Measurements from ENCODE around the gene GJB5.

DNA sequence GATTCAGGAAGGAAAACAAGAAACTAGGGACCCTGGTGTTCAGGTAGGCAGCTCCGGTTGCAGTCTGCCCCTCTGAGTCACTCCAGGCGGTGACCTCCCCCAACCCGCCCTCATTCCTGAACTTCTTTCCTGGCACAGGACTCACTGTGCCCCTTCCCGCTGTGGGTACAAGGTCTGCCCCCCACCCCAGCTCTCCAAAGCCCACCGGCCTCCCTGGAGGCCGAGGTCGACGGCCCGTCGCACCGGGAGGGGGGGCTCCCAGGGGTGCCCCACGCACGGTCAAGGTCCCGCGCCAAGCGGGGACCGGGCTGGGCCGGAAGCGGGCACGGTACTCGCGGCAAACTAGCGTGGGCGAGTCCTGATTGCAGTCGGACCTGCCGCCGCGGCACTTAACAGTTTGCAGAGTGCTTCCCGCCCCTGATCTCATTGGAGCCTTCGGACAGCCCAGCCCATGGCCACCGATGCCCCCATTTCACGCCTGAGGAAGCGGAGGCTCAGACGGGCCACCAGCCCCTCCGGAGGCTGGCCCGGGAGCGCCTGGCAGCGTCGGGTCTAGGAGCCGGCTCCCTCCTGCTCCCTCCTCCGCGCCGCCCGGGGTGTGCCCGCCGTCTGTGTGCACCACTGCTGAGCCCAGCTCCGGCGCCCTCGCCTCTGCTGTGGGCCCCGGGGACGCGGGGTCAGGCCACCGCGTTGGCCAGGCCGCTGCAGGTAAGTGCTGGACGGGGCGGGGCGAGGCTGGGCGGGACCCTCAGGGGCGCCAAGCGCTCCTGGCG is 26.4 kb downstream of the GJB5 start, which contains the start of gene GJB3:
- no peak for TF ChIP-seq EZH2 (IDR thresholded peaks at IDR 0.05; ENCODE audit: low read length)
- TF ChIP-seq, protein P1, sequence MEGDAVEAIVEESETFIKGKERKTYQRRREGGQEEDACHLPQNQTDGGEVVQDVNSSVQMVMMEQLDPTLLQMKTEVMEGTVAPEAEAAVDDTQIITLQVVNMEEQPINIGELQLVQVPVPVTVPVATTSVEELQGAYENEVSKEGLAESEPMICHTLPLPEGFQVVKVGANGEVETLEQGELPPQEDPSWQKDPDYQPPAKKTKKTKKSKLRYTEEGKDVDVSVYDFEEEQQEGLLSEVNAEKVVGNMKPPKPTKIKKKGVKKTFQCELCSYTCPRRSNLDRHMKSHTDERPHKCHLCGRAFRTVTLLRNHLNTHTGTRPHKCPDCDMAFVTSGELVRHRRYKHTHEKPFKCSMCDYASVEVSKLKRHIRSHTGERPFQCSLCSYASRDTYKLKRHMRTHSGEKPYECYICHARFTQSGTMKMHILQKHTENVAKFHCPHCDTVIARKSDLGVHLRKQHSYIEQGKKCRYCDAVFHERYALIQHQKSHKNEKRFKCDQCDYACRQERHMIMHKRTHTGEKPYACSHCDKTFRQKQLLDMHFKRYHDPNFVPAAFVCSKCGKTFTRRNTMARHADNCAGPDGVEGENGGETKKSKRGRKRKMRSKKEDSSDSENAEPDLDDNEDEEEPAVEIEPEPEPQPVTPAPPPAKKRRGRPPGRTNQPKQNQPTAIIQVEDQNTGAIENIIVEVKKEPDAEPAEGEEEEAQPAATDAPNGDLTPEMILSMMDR (optimal IDR thresholded peaks at IDR 0.05 in 1 of 3, IDR thresholded peaks at IDR 0.05 in 1 of 3, conservative IDR thresholded peaks at IDR 0.05 in 1 of 3; ENCODE audit: extremely low read depth in 1 of 3, insufficient read depth in 2 of 3, low read length in 3 of 3) = no peak

Measured in keratinocyte (primary cell).